Activated CD4-positive, alpha-beta T cell treated with anti-CD3 and anti-CD28 coated beads, Interleukin-2, amount 50 U/mL, for 4 hours (primary cell): Measurements from ENCODE around the gene EVA1C.
"Not testable (repeated sequence)": the region's sequence is repeated elsewhere in the genome, so short reads cannot be mapped to it uniquely, and the experiment has no call there.

Source experiments
- DNase-seq, 2 experiments: peaks; one replicate each; pipeline ENCODE4 v3.0.0-alpha.2; 2020

Gene EVA1C

GRCh38 chr21:32463889-32464300 lies 51.4 kb downstream of the EVA1C start:
- DNase-seq, result no peak

- no peak for DNase-seq
These were observed 54.8 kb downstream of the EVA1C start for GRCh38 chr21:32467291-32467690.

GRCh38 chr21:32468681-32469111 lies 56.2 kb downstream of the EVA1C start:
- DNase-seq, result no peak

- no peak for DNase-seq
These were observed 57.1 kb downstream of the EVA1C start for GRCh38 chr21:32469628-32470027.

- DNase-seq, result no peak
These were observed 57.7 kb downstream of the EVA1C start for GRCh38 chr21:32470206-32470605.

GRCh38 chr21:32472890-32473765 lies 60.6 kb downstream of the EVA1C start:
- no peak for DNase-seq

- DNase-seq, result no peak
These were observed 61.9 kb downstream of the EVA1C start for GRCh38 chr21:32474179-32475059.

GRCh38 chr21:32475162-32475812 lies 62.8 kb downstream of the EVA1C start:
- DNase-seq, result no peak

- DNase-seq, result no peak
These were observed 64.3 kb downstream of the EVA1C start for GRCh38 chr21:32476661-32477423.

GRCh38 chr21:32477424-32477745 lies 64.9 kb downstream of the EVA1C start:
- DNase-seq, result no peak

- no peak for DNase-seq
These were observed 69.4 kb downstream of the EVA1C start for GRCh38 chr21:32481875-32482408.

GRCh38 chr21:32482565-32483292 lies 70.2 kb downstream of the EVA1C start:
- DNase-seq, result no peak

GRCh38 chr21:32483293-32483595 lies 70.7 kb downstream of the EVA1C start:
- no peak for DNase-seq

- no peak for DNase-seq
These were observed 72.3 kb downstream of the EVA1C start for GRCh38 chr21:32484706-32485380.

GRCh38 chr21:32492376-32492775 lies 79.9 kb downstream of the EVA1C start:
- no peak for DNase-seq

GRCh38 chr21:32494934-32495709 lies 82.6 kb downstream of the EVA1C start:
- no peak for DNase-seq

GRCh38 chr21:32496568-32496967 lies 84.1 kb downstream of the EVA1C start:
- DNase-seq, result no peak

GRCh38 chr21:32499249-32500055 lies 86.9 kb downstream of the EVA1C start:
- no peak for DNase-seq

- DNase-seq, result not testable (repeated sequence)
These were observed 91.1 kb downstream of the EVA1C start for GRCh38 chr21:32503641-32504040.
